K562 (cell line): Measurements from ENCODE around the gene MRPL55. TPM values are rescaled to one million over a fixed set of nuclear protein-coding genes. Genes with fewer than 3 reads are reported as not detected.

ENCODE experiments used
- EP400 ChIP-seq: fragments of 450-650 bp; IDR thresholded peaks from 2 replicates; pipeline ENCODE4 v1.6.1; 2017; ENCODE audit warnings: antibody characterized with exemption, mild to moderate bottlenecking, moderate library complexity
- HMG20A ChIP-seq: fragments of 450-650 bp; formaldehyde crosslinking; conservative IDR thresholded peaks from 2 replicates; pipeline ENCODE4 v1.4.0; 2020; ENCODE audit warnings: mild to moderate bottlenecking, mixed read lengths
- HNRNPL ChIP-seq: fragments of 200-400 bp; formaldehyde crosslinking; IDR thresholded peaks from 2 replicates; pipeline ENCODE4 v1.6.1; 2017; ENCODE audit warnings: low read depth, mild to moderate bottlenecking, low read length
- KDM1A ChIP-seq, 2 experiments: fragments of 450-650 bp; IDR thresholded peaks; 2 replicates each; pipeline ENCODE4 v1.6.1; 2016; ENCODE audit warnings: mild to moderate bottlenecking in 2 of 2
- KLF6 ChIP-seq: fragments of 250-450 bp; sonication (Bioruptor Pico); IDR thresholded peaks from 2 replicates; pipeline ENCODE4 v1.4.0; 2020; ENCODE audit warnings: mild to moderate bottlenecking, moderate library complexity, borderline replicate concordance
- MYNN ChIP-seq, 2 experiments: sonication (generic); formaldehyde crosslinking in 1 of 2; IDR thresholded peaks; 2 replicates each; pipeline versions ENCODE4 v1.5.0 to v1.6.1; 2016 to 2020; ENCODE audit warnings: antibody characterized with exemption in 1 of 2, missing genetic modification reagents in 1 of 2
- NFYB ChIP-seq: IDR thresholded peaks from 2 replicates; pipeline ENCODE4 v1.6.1; 2011; ENCODE audit warnings: mild to moderate bottlenecking, moderate library complexity; ENCODE audit not compliant: insufficient read length; ENCODE audit errors: extremely low read depth
- PHF8 ChIP-seq: fragments of 200-600 bp; sonication (generic); IDR thresholded peaks from 2 replicates; pipeline ENCODE4 v1.6.1; 2012; ENCODE audit warnings: mixed run types, mild to moderate bottlenecking, inconsistent platforms, low read length, moderate library complexity, borderline replicate concordance
- SAFB2 ChIP-seq: fragments of 200-400 bp; formaldehyde crosslinking; IDR thresholded peaks from 2 replicates; pipeline ENCODE4 v1.6.1; 2018; ENCODE audit warnings: borderline replicate concordance, low read length, low read depth, moderate library complexity; ENCODE audit not compliant: severe bottlenecking
- SIX5 ChIP-seq, 2 experiments: IDR thresholded peaks; 2 replicates each; pipeline ENCODE4 v1.6.1; 2011; ENCODE audit warnings: low read length in 2 of 2, borderline replicate concordance in 1 of 2, low read depth in 1 of 2, mild to moderate bottlenecking in 1 of 2, moderate library complexity in 1 of 2; ENCODE audit not compliant: insufficient read depth in 1 of 2
- ZNF124 ChIP-seq: sonication (generic); formaldehyde crosslinking; IDR thresholded peaks from 2 replicates; pipeline ENCODE4 v1.8.1; 2022; ENCODE audit warnings: missing genetic modification reagents
- ZNF175 ChIP-seq: fragments of 200-800 bp; sonication (Bioruptor generic); IDR thresholded peaks from 2 replicates; pipeline ENCODE4 v1.6.1; 2016; ENCODE audit warnings: low read depth, mild to moderate bottlenecking, missing genetic modification characterization, missing compliant biosample characterization
- ZNF184 ChIP-seq: sonication (generic); formaldehyde crosslinking; IDR thresholded peaks from 2 replicates; pipeline ENCODE4 v1.5.0; 2020; ENCODE audit warnings: missing genetic modification reagents
- ZNF217 ChIP-seq: sonication (generic); formaldehyde crosslinking; IDR thresholded peaks from 2 replicates; pipeline ENCODE4 v1.8.0; 2022; ENCODE audit warnings: mild to moderate bottlenecking, missing genetic modification reagents
- ZNF780A ChIP-seq: fragments of 250-450 bp; sonication (Bioruptor Pico); IDR thresholded peaks from 2 replicates; pipeline ENCODE4 v1.5.0; 2021; ENCODE audit warnings: mild to moderate bottlenecking
- polyA plus RNA-seq, 8 experiments: library from polyadenylated mRNA; depleted of rRNA in 4 of 8; stranded (reverse) in 5 of 8; unstranded in 3 of 8; fragments of >200 nt; fragmentation: Nextera tagmentation in 2 of 8; fragmentation: Illumina TruSeq in 1 of 8; extraction: Ambion mirVana in 2 of 8; extraction: Trizol in 1 of 8; gene quantifications; 2 replicates each; pipeline versions ENCODE4 v1.2.1 to v1.2.3, GENCODE V29; 2011 to 2014; ENCODE audit warnings: inconsistent platforms in 1 of 8, missing spikeins in 1 of 8
- total RNA-seq, 7 experiments: library from RNA; depleted of rRNA in 6 of 7; stranded (reverse); fragments of >200 nt in 6 of 7; fragmentation: Illumina TruSeq in 2 of 7; extraction: Trizol in 2 of 7; gene quantifications; 2 replicates each; pipeline versions ENCODE4 v1.2.1 to v1.2.3, GENCODE V29; 2011 to 2021; ENCODE audit warnings: low replicate concordance in 1 of 7
- TF ChIP-seq, protein P1 (sequence below): fragments of 450-650 bp; IDR thresholded peaks from 2 replicates; pipeline ENCODE4 v1.6.1; 2017; ENCODE audit warnings: mild to moderate bottlenecking, moderate library complexity
- TF ChIP-seq, protein P2 (sequence below): sonication (generic); formaldehyde crosslinking; IDR thresholded peaks from 2 replicates; pipeline ENCODE4 v1.8.1; 2023; ENCODE audit warnings: mild to moderate bottlenecking, missing genetic modification reagents
- TF ChIP-seq, protein P3 (sequence below), 2 experiments: fragments of 450-650 bp in 1 of 2; IDR thresholded peaks; 2 replicates each; pipeline ENCODE4 v1.6.1; 2011 to 2017; ENCODE audit warnings: low read depth in 2 of 2, antibody characterized with exemption in 1 of 2, borderline replicate concordance in 1 of 2, low read length in 1 of 2, mild to moderate bottlenecking in 1 of 2, mixed read lengths in 1 of 2; ENCODE audit not compliant: control insufficient read depth in 1 of 2
- TF ChIP-seq, protein P4 (sequence below): fragments of 450-650 bp; conservative IDR thresholded peaks from 2 replicates; pipeline ENCODE4 v1.6.1; 2016; ENCODE audit warnings: missing genetic modification characterization, low read depth, mild to moderate bottlenecking, control low read depth, missing compliant biosample characterization

Gene MRPL55
- total and polyA plus RNA-seq, 9 of the 15 experiments (the other 6 are each of a cell fraction or from before 2014, with no cell fraction given), result 34.9 to 228 (median 81.0) TPM

DNA sequence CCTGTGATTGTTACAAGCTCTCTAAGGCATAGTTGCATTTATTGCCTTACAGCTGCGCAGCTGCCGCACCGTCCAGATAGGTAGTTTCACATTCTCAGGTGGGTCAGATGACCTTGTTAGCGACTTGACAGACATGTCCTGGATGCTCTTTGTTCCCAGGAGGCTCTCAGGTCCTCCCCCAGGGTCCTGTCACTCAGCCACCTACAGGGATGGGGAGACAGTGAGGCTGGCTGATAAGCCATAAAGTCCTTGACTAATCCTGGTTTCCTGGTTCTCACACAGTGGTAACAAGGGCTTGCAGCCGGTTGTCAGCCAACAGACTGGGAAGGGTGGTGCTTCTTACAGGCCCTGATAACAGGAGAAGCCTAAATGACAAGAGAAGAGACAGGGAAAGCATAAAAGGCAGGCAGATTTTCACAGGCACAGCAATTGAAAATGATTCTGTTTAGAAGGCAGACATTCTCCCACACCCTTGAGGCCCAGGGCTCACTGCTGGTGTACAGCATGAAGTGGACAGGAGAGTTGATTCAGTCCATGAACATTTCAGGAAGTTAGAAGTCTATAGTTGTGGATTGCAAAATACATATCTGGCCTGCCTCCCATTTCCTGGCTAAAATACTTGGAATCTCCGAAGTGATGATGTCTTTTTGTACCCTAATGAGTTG, 23.7 kb downstream of the MRPL55 start (continued):
- TF ChIP-seq, protein P1, sequence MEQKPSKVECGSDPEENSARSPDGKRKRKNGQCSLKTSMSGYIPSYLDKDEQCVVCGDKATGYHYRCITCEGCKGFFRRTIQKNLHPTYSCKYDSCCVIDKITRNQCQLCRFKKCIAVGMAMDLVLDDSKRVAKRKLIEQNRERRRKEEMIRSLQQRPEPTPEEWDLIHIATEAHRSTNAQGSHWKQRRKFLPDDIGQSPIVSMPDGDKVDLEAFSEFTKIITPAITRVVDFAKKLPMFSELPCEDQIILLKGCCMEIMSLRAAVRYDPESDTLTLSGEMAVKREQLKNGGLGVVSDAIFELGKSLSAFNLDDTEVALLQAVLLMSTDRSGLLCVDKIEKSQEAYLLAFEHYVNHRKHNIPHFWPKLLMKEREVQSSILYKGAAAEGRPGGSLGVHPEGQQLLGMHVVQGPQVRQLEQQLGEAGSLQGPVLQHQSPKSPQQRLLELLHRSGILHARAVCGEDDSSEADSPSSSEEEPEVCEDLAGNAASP, result no peak
- TF ChIP-seq, protein P2, sequence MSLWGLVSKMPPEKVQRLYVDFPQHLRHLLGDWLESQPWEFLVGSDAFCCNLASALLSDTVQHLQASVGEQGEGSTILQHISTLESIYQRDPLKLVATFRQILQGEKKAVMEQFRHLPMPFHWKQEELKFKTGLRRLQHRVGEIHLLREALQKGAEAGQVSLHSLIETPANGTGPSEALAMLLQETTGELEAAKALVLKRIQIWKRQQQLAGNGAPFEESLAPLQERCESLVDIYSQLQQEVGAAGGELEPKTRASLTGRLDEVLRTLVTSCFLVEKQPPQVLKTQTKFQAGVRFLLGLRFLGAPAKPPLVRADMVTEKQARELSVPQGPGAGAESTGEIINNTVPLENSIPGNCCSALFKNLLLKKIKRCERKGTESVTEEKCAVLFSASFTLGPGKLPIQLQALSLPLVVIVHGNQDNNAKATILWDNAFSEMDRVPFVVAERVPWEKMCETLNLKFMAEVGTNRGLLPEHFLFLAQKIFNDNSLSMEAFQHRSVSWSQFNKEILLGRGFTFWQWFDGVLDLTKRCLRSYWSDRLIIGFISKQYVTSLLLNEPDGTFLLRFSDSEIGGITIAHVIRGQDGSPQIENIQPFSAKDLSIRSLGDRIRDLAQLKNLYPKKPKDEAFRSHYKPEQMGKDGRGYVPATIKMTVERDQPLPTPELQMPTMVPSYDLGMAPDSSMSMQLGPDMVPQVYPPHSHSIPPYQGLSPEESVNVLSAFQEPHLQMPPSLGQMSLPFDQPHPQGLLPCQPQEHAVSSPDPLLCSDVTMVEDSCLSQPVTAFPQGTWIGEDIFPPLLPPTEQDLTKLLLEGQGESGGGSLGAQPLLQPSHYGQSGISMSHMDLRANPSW (CRISPR knock-in tag), result no peak
- TF ChIP-seq HNRNPL, result no peak
- no peak for TF ChIP-seq NFYB
- TF ChIP-seq ZNF124 (CRISPR knock-in tag), result no peak
- TF ChIP-seq MYNN (IDR thresholded peaks at IDR 0.05), result no peak; the same call in 1 of the 2 replicates
- TF ChIP-seq MYNN (CRISPR knock-in tag; IDR thresholded peaks at IDR 0.05), result no peak
- no peak for TF ChIP-seq SIX5 (IDR thresholded peaks at IDR 0.05; ENCODE audit: borderline replicate concordance in 1 of 2, insufficient read depth in 1 of 2, low read depth in 1 of 2, low read length in 2 of 2)
- TF ChIP-seq ZNF184 (CRISPR knock-in tag), result no peak
- no peak for TF ChIP-seq HMG20A (CRISPR knock-in tag)
- no peak for TF ChIP-seq PHF8
- TF ChIP-seq KLF6, result no peak
- TF ChIP-seq, protein P3, sequence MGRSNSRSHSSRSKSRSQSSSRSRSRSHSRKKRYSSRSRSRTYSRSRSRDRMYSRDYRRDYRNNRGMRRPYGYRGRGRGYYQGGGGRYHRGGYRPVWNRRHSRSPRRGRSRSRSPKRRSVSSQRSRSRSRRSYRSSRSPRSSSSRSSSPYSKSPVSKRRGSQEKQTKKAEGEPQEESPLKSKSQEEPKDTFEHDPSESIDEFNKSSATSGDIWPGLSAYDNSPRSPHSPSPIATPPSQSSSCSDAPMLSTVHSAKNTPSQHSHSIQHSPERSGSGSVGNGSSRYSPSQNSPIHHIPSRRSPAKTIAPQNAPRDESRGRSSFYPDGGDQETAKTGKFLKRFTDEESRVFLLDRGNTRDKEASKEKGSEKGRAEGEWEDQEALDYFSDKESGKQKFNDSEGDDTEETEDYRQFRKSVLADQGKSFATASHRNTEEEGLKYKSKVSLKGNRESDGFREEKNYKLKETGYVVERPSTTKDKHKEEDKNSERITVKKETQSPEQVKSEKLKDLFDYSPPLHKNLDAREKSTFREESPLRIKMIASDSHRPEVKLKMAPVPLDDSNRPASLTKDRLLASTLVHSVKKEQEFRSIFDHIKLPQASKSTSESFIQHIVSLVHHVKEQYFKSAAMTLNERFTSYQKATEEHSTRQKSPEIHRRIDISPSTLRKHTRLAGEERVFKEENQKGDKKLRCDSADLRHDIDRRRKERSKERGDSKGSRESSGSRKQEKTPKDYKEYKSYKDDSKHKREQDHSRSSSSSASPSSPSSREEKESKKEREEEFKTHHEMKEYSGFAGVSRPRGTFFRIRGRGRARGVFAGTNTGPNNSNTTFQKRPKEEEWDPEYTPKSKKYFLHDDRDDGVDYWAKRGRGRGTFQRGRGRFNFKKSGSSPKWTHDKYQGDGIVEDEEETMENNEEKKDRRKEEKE (IDR thresholded peaks at IDR 0.05; ENCODE audit: borderline replicate concordance in 1 of 2, control insufficient read depth in 1 of 2, low read depth in 2 of 2, low read length in 1 of 2), result no peak
- no peak for TF ChIP-seq ZNF217 (CRISPR knock-in tag)
- TF ChIP-seq EP400, result no peak
- TF ChIP-seq ZNF780A, result no peak
- TF ChIP-seq ZNF175 (CRISPR knock-in tag), result no peak
- TF ChIP-seq SAFB2, result no peak
- TF ChIP-seq KDM1A (IDR thresholded peaks at IDR 0.05), result peak; percentile 63 to 68
- TF ChIP-seq, protein P4, sequence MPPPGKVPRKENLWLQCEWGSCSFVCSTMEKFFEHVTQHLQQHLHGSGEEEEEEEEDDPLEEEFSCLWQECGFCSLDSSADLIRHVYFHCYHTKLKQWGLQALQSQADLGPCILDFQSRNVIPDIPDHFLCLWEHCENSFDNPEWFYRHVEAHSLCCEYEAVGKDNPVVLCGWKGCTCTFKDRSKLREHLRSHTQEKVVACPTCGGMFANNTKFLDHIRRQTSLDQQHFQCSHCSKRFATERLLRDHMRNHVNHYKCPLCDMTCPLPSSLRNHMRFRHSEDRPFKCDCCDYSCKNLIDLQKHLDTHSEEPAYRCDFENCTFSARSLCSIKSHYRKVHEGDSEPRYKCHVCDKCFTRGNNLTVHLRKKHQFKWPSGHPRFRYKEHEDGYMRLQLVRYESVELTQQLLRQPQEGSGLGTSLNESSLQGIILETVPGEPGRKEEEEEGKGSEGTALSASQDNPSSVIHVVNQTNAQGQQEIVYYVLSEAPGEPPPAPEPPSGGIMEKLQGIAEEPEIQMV, result no peak
